A172 (cell line): ENCODE data around the gene GLYATL1. TPM values are rescaled to one million over a fixed set of nuclear protein-coding genes. Genes with fewer than 3 reads are reported as not detected.

Experiments used
- DNase-seq: peaks from one replicate; pipeline ENCODE4 v3.0.0-alpha.2; 2015; ENCODE audit warnings: low spot score
- total RNA-seq: library from RNA; depleted of rRNA; stranded (reverse); fragments of >200 nt; shearing (Covaris generic); gene quantifications from 2 replicates; pipeline ENCODE4 v1.2.3, GENCODE V29; 2014; rRNA removed

GLYATL1 gene, protein sequence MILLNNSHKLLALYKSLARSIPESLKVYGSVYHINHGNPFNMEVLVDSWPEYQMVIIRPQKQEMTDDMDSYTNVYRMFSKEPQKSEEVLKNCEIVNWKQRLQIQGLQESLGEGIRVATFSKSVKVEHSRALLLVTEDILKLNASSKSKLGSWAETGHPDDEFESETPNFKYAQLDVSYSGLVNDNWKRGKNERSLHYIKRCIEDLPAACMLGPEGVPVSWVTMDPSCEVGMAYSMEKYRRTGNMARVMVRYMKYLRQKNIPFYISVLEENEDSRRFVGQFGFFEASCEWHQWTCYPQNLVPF
- not detected in 2 replicates for total RNA-seq

GRCh38 chr11:58939277-58939676, at the start of gene GLYATL1:
Gene GLYATL1, plus strand, starts transcription at chr11:58939488. Its CDS starts 7,600 bp downstream, at chr11:58947088.
- DNase-seq, result no peak

DNA sequence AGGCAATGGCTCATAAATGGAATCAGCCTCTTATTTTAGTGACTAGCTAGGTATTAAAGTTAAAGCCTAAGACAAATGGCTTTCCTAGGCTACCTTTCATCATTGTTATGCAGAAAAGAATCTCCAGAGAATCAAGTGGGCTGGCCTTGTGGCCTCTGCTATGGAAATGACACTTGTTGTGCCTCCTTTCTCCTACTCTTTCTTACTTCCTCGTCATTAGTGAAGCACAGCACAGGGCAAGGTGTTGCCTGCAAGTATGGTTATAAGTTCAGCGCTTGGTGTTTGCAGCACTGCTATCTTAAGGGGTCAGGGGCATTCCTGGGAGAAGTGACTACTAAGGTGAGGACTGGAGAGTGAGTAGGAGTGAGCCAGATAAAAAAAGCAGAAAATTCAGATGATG, 45.4 kb upstream of the GLYATL1 start:
- no peak for DNase-seq

GRCh38 chr11:58898106-58898505, 41.2 kb upstream of the GLYATL1 start:
- no peak for DNase-seq

GRCh38 chr11:58900479-58901420, 38.5 kb upstream of the GLYATL1 start:
- DNase-seq, result peak; percentile 63

DNA sequence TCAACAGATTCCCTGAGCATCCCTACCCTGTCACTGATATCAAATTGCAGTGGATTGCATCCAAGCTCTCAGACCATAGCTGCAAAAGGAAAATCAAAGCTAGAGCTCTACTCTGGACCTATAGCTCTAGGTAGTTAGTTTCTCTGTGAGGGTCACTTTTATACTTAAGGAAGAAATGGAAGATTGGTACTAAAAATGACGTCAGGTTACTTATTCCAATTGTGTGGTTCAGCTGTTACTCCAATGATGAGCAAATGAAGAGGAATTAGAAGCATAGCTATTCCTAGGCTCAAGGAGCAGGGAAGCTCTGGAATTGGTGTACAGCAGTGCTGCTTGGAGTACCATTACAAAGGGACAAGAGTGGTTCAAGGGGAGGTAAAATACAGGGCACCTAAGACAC, 36.4 kb upstream of the GLYATL1 start:
- DNase-seq, result no peak

GRCh38 chr11:58905011-58905720, 34.1 kb upstream of the GLYATL1 start:
- DNase-seq, result no peak

DNA sequence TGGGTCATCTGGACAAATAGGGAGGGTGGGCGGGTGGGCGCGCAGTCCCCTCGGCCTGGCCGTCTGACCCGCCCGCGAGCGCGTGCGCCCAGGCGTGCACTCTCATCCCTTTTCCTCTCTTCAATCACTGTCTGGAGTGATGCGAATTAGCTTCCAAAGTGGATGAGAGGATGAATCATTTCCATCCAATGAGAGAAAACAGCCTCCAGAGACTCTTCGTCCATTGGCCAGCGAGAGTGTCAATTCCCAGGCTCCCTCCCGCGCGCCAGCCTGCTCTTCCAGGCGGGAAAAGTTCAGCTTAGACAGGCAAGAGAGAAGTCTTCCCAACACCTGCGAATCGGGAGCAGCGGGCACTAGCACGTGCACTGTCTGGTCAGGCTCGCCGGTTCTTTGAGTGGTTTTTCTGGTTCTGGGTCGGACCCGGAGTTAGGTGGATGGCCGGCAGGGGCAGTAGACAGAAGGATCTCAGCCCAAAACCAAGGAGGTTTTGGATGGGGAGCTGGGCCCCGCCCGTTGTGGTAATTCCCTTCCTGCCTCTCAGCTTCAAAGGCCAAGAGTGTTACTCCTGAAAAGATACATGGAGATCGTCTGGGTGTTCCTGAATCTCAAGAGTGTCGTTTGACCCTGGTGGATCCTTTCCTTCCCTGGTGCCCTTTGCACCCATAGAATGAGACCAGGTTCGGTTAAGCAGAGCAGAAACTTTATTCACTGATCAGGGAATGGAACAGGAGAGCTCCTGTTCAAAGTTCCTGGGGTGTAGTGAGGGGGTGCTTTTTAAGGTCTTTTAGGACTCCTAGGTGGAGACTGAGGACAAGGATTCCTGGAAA, 33.4 kb upstream of the GLYATL1 start:
- DNase-seq, result peak; percentile 30

DNA sequence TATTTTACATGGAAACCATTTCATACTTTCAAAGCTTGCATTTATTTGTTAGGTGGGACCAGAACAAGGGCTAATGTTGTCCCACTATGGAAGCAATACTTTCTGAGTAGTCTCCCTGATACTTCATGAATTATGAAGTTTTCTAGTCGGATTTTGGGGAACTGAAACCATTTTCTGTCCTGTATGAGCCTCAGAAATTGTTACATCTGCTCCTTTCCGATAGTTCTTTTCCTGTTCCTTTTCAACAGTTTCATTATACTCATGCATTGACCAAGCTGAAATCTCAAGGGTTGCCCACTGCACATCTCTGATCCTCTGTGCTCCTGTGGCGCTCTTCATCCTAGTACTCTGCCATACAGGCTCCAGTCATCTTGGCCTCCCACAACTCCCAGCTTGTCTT, 31.5 kb upstream of the GLYATL1 start:
- DNase-seq, result no peak

DNA sequence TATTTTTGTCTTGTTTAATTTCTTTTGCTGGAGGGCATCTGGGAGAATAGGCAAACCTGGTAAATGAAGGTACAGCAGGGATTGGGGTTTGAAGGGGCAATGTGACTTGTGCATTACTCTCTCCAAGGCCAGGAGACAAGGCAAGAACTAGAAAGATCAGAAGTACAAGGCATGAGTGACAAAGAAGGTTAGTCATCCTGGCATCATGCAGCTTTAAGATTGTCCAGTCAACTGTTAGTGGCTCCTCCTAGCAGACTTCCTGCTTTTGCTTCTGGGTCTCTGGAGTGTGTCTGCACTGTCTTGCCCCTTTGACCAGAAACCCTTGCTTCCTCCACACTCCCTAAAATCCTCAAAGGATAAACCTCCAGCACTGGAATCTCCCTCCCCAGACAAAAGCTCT, 27.2 kb upstream of the GLYATL1 start:
- DNase-seq, result no peak

DNA sequence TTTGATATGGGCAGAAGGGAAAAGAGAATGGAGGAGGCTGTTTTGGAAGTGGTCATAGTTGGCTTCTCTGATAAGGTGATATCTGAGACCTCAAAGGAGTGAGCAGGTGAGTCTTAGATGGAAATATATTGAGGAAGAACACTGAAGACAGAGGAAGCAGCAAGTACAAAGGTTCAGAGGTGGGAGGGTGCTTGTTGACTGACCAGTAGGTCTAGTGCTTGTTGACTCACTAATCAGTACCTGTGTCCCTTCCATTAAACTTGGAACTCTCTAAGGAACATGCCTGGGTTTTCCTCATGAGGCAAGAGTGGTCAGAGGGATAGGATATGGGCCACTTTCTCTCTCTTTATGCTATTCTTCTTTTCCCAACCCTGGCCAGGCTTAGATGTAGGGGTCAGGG, 25.6 kb upstream of the GLYATL1 start:
- DNase-seq, result no peak

DNA sequence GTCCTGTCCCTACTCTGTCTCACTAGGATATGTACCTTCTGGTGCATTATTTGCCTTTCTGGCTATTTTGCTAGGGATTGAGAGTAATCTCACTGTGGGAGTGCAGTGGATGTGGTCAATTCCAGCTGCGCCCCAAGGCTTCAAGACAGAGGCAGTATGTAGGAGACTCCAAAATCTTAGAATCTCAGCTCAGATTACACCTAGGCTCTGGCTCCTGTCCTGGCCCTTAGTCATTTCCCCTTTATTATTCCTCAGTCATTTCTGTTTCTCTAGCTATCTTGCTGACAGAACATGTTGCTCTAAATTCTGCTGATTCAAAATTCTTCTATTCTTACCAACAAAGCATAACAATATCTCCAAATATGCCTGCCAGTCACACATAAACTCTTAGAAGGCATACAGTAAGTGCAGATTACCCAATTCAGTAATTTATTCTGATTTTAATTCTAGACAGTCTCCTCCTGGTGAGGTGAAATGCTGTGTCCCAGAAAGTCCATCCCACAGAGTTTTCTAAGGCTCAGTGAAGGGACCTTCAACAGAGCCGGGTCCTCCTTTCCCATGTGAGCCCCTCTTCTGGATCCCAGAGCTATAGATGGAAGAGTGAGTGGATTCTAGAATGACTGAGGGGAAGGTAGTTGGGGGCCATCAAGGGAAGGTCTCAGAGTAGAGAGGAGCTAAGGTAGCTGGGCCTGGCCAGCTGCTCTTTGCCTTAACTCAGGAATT, 24.3 kb upstream of the GLYATL1 start:
- no peak for DNase-seq

GRCh38 chr11:58916637-58917036, 22.7 kb upstream of the GLYATL1 start:
- no peak for DNase-seq

- DNase-seq, result no peak
Observed at GRCh38 chr11:58917159-58917783, 22.0 kb upstream of the GLYATL1 start.

- DNase-seq, result no peak
Observed at GRCh38 chr11:58919561-58919960, 19.7 kb upstream of the GLYATL1 start.

- DNase-seq, result no peak
Observed at GRCh38 chr11:58919980-58920379, 19.3 kb upstream of the GLYATL1 start.

DNA sequence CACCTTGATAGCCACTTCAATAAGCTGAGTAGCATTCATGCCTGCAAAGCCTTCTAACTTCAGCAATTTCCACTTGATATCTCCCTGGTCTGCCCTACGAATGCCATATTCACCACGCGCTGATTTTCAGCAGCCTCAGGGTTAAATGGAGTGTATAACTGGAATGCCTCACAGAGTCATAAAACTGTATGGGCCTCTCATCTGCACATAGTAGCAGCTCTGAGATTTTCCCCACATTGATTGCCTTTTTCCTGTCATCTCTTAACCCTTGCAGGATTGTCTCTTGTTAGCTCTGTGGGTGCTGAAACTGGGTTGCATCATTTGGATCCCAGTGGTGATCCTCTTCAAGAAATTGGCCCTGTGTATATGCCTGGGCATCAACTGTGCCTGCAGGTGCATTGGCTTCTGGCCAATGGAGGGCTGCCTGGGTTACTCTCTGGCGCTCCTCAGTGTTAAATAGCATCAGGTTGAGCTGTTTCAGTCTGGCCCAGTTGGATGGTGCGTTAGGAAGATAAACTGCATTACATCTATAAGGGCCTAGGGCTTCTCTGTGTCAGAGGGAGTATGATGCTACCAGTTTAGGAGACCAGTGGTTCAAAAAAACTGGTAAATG, 17.4 kb upstream of the GLYATL1 start:
- no peak for DNase-seq

DNA sequence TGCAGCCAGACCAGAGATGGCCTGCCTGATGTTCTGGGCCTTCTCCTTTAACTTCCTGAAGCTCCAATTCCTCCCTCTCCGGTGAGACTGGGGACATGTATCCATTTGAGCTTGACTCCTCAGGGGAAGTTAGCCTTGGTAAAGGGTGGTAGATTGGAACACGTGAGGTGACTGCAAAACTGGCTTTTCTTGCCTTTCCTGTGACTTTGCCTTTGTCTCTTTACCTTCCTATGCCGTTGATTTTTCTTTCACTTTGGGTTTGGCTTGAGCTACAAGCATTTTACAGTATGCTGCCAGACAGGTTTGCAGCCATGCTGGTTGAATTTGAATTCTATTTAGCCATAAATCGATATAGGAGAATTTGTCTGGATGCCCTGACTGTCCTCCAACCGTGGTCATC, 16.8 kb upstream of the GLYATL1 start:
- no peak for DNase-seq

GRCh38 chr11:58923300-58923788, 15.9 kb upstream of the GLYATL1 start:
- DNase-seq, result peak; percentile 21

DNA sequence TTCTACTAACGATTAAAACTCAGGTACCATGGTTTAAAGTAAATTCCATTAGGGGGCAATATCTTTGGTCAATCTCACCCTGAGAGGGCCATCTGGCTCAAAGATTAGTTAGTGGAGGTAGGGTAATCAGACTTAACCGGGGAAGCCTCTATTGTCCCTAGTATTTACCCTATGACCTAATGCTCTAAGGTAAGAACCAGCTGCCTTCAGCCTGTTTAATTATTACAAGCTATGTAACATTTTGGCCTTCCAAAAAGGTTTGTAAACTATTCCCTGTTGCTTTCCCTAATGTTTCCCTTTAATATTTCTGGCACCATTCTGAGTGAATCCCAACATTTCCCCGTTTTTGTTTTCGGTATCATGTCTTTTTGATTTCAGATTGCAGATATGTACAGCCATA, 15.1 kb upstream of the GLYATL1 start:
- DNase-seq, result no peak

DNA sequence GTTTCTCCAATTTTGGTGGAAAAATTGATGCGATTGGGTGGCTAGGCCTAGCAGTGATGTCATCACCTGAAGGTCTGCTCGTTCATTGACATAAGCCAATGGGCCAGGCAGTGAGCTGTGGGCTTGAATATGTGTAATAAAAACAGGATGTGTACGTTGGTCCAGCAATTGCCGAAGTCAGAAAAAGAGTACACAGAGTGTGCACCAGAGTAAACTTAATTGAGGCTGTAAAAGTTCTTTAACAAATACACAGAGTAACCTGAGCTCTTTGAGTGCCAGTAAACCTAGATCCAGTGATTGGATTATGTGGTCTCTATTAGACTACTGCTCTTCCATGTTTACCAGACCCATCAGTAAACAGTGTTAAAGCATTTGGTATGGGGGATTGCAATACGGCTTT, 13.0 kb upstream of the GLYATL1 start:
- no peak for DNase-seq
